Measurements from ENCODE around the gene CNTN4. TPM values are rescaled to one million over a fixed set of nuclear protein-coding genes. Genes with fewer than 3 reads are reported as not detected.

Gene CNTN4
- total and polyA plus RNA-seq, 2 of the 8 experiments (the other 6 are each of a cell fraction or from before 2014, with no cell fraction given): 0.41 to 2.2 TPM

DNA sequence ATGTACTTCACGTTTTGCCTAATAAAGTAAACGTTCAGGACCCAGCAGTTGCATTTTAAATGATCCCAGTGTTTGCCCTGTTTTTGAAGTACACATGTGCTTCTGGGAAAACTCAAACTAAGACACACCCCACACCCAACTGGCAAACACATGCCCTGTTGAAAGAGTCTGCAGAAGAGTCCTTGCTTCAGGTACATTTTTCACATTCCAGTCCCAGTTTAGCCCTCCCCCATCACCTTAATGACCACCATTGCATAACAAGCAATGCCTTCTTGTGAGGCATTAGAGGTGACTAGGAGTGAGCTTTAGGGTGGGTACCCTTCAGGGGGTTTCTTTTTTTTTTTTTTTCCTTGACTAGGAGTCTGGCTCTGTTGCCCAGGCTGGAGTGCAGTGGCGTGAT lies 322.3 kb downstream of the CNTN4 start (continued):
- TF ChIP-seq, protein P1, sequence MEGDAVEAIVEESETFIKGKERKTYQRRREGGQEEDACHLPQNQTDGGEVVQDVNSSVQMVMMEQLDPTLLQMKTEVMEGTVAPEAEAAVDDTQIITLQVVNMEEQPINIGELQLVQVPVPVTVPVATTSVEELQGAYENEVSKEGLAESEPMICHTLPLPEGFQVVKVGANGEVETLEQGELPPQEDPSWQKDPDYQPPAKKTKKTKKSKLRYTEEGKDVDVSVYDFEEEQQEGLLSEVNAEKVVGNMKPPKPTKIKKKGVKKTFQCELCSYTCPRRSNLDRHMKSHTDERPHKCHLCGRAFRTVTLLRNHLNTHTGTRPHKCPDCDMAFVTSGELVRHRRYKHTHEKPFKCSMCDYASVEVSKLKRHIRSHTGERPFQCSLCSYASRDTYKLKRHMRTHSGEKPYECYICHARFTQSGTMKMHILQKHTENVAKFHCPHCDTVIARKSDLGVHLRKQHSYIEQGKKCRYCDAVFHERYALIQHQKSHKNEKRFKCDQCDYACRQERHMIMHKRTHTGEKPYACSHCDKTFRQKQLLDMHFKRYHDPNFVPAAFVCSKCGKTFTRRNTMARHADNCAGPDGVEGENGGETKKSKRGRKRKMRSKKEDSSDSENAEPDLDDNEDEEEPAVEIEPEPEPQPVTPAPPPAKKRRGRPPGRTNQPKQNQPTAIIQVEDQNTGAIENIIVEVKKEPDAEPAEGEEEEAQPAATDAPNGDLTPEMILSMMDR (IDR thresholded peaks at IDR 0.05; ENCODE audit: control extremely low read depth in 1 of 3, insufficient read depth in 1 of 3, low read depth in 1 of 3, low read length in 3 of 3): no peak
- no peak for TF ChIP-seq GTF2F1 (IDR thresholded peaks at IDR 0.05; ENCODE audit: borderline replicate concordance, low read depth, low read length)
- no peak for TF ChIP-seq TAF7 (optimal IDR thresholded peaks at IDR 0.05; ENCODE audit: borderline replicate concordance, low read depth, low read length)
- TF ChIP-seq RAD21 (IDR thresholded peaks at IDR 0.05 in 1 of 2, conservative IDR thresholded peaks at IDR 0.05 in 1 of 2; ENCODE audit: low read depth in 2 of 2, low read length in 2 of 2): peak in 1 of 2 experiments; percentile 6; a peak in 1 of 4 replicates
- TF ChIP-seq, protein P2, sequence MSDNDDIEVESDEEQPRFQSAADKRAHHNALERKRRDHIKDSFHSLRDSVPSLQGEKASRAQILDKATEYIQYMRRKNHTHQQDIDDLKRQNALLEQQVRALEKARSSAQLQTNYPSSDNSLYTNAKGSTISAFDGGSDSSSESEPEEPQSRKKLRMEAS (IDR thresholded peaks at IDR 0.05): peak; percentile 61; the same call in 1 of the 2 replicates
- TF ChIP-seq SIN3A (conservative IDR thresholded peaks at IDR 0.05 in 1 of 2, IDR thresholded peaks at IDR 0.05 in 1 of 2; ENCODE audit: low read depth in 1 of 2, low read length in 2 of 2): no peak
- TF ChIP-seq, protein P3, sequence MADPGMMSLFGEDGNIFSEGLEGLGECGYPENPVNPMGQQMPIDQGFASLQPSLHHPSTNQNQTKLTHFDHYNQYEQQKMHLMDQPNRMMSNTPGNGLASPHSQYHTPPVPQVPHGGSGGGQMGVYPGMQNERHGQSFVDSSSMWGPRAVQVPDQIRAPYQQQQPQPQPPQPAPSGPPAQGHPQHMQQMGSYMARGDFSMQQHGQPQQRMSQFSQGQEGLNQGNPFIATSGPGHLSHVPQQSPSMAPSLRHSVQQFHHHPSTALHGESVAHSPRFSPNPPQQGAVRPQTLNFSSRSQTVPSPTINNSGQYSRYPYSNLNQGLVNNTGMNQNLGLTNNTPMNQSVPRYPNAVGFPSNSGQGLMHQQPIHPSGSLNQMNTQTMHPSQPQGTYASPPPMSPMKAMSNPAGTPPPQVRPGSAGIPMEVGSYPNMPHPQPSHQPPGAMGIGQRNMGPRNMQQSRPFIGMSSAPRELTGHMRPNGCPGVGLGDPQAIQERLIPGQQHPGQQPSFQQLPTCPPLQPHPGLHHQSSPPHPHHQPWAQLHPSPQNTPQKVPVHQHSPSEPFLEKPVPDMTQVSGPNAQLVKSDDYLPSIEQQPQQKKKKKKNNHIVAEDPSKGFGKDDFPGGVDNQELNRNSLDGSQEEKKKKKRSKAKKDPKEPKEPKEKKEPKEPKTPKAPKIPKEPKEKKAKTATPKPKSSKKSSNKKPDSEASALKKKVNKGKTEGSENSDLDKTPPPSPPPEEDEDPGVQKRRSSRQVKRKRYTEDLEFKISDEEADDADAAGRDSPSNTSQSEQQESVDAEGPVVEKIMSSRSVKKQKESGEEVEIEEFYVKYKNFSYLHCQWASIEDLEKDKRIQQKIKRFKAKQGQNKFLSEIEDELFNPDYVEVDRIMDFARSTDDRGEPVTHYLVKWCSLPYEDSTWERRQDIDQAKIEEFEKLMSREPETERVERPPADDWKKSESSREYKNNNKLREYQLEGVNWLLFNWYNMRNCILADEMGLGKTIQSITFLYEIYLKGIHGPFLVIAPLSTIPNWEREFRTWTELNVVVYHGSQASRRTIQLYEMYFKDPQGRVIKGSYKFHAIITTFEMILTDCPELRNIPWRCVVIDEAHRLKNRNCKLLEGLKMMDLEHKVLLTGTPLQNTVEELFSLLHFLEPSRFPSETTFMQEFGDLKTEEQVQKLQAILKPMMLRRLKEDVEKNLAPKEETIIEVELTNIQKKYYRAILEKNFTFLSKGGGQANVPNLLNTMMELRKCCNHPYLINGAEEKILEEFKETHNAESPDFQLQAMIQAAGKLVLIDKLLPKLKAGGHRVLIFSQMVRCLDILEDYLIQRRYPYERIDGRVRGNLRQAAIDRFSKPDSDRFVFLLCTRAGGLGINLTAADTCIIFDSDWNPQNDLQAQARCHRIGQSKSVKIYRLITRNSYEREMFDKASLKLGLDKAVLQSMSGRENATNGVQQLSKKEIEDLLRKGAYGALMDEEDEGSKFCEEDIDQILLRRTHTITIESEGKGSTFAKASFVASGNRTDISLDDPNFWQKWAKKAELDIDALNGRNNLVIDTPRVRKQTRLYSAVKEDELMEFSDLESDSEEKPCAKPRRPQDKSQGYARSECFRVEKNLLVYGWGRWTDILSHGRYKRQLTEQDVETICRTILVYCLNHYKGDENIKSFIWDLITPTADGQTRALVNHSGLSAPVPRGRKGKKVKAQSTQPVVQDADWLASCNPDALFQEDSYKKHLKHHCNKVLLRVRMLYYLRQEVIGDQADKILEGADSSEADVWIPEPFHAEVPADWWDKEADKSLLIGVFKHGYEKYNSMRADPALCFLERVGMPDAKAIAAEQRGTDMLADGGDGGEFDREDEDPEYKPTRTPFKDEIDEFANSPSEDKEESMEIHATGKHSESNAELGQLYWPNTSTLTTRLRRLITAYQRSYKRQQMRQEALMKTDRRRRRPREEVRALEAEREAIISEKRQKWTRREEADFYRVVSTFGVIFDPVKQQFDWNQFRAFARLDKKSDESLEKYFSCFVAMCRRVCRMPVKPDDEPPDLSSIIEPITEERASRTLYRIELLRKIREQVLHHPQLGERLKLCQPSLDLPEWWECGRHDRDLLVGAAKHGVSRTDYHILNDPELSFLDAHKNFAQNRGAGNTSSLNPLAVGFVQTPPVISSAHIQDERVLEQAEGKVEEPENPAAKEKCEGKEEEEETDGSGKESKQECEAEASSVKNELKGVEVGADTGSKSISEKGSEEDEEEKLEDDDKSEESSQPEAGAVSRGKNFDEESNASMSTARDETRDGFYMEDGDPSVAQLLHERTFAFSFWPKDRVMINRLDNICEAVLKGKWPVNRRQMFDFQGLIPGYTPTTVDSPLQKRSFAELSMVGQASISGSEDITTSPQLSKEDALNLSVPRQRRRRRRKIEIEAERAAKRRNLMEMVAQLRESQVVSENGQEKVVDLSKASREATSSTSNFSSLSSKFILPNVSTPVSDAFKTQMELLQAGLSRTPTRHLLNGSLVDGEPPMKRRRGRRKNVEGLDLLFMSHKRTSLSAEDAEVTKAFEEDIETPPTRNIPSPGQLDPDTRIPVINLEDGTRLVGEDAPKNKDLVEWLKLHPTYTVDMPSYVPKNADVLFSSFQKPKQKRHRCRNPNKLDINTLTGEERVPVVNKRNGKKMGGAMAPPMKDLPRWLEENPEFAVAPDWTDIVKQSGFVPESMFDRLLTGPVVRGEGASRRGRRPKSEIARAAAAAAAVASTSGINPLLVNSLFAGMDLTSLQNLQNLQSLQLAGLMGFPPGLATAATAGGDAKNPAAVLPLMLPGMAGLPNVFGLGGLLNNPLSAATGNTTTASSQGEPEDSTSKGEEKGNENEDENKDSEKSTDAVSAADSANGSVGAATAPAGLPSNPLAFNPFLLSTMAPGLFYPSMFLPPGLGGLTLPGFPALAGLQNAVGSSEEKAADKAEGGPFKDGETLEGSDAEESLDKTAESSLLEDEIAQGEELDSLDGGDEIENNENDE (IDR thresholded peaks at IDR 0.05; ENCODE audit: insufficient replicate concordance, low read length): no peak
